Skeletal muscle satellite cell (primary cell): Measurements from ENCODE around the gene PIP4K2C.
"Not testable (repeated sequence)": the region's sequence is repeated elsewhere in the genome, so short reads cannot be mapped to it uniquely, and the experiment has no call there.

Experiments
- H3K27me3 ChIP-seq: 2 replicates; pipeline ENCODE4 v1.7.0; 2013; ENCODE audit warnings: low read length; ENCODE audit not compliant: control insufficient read depth, insufficient read depth
- H3K36me3 ChIP-seq: 2 replicates; pipeline ENCODE4 v1.7.0; 2013; ENCODE audit warnings: mild to moderate bottlenecking, control low read depth, low read length; ENCODE audit not compliant: insufficient read depth
- H3K4me1 ChIP-seq: 2 replicates; pipeline ENCODE4 v1.7.0; 2013; ENCODE audit warnings: low read length; ENCODE audit not compliant: control insufficient read depth, insufficient read depth
- H3K4me2 ChIP-seq: 2 replicates; pipeline ENCODE4 v1.7.0; 2013; ENCODE audit warnings: mild to moderate bottlenecking, low read length
- H3K4me3 ChIP-seq: 2 replicates; pipeline ENCODE4 v1.7.0; 2013; ENCODE audit warnings: low read length
- H3K9ac ChIP-seq: 2 replicates; pipeline ENCODE4 v1.7.0; 2013; ENCODE audit warnings: mild to moderate bottlenecking, low read depth, low read length, moderate library complexity
- H3K9me3 ChIP-seq: replicated peaks from 2 replicates; pipeline ENCODE4 v1.7.0; 2013; ENCODE audit warnings: mild to moderate bottlenecking, control low read depth, low read length

Gene PIP4K2C

GRCh38 chr12:57579677-57580465 lies 11.1 kb upstream of the PIP4K2C start:
- H3K4me1 ChIP-seq = no peaks in the 10 kb centered on the region
- H3K27me3 ChIP-seq = peaks cover 54% of the 10 kb centered on the region
- no peak overlapping the region for H3K9ac ChIP-seq
- no peaks in the 10 kb centered on the region for H3K9me3 ChIP-seq
- H3K4me3 ChIP-seq = no peak overlapping the region
- no peaks in the 10 kb centered on the region for H3K36me3 ChIP-seq
- no peak overlapping the region for H3K4me2 ChIP-seq

- no peaks in the 10 kb centered on the region for H3K9me3 ChIP-seq
- H3K4me3 ChIP-seq = no peak overlapping the region
- no peak overlapping the region for H3K9ac ChIP-seq
- no peak overlapping the region for H3K4me2 ChIP-seq
- H3K27me3 ChIP-seq = peaks cover 56% of the 10 kb centered on the region
- no peaks in the 10 kb centered on the region for H3K4me1 ChIP-seq
- no peaks in the 10 kb centered on the region for H3K36me3 ChIP-seq
Measured at GRCh38 chr12:57580466-57580795, 10.6 kb upstream of the PIP4K2C start.

GRCh38 chr12:57581802-57582201 lies 9.2 kb upstream of the PIP4K2C start:
- Histone ChIP-seq H3K4me3 (no peak overlapping the region), H3K9me3 (no peaks in the 10 kb centered on the region), H3K36me3 (no peaks in the 10 kb centered on the region), H3K27me3 (peaks cover 55% of the 10 kb centered on the region), H3K4me2 (no peak overlapping the region), H3K4me1 (no peaks in the 10 kb centered on the region), H3K9ac (no peak overlapping the region)

GRCh38 chr12:57582440-57582839 lies 8.6 kb upstream of the PIP4K2C start:
- H3K4me3 ChIP-seq = no peak overlapping the region
- no peaks in the 10 kb centered on the region for H3K9me3 ChIP-seq
- no peaks in the 10 kb centered on the region for H3K36me3 ChIP-seq
- H3K27me3 ChIP-seq = peaks cover 58% of the 10 kb centered on the region
- H3K4me2 ChIP-seq = no peak overlapping the region
- H3K4me1 ChIP-seq = no peaks in the 10 kb centered on the region
- no peak overlapping the region for H3K9ac ChIP-seq

GRCh38 chr12:57583008-57583831 lies 7.8 kb upstream of the PIP4K2C start:
- H3K27me3 ChIP-seq = peaks cover 58% of the 10 kb centered on the region
- H3K36me3 ChIP-seq = no peaks in the 10 kb centered on the region
- H3K4me1 ChIP-seq = no peaks in the 10 kb centered on the region
- H3K4me3 ChIP-seq = no peak overlapping the region
- no peaks in the 10 kb centered on the region for H3K9me3 ChIP-seq
- no peak overlapping the region for H3K9ac ChIP-seq
- H3K4me2 ChIP-seq = no peak overlapping the region

GRCh38 chr12:57584050-57584449 lies 6.9 kb upstream of the PIP4K2C start:
- H3K36me3 ChIP-seq = no peaks in the 10 kb centered on the region
- peaks cover 56% of the 10 kb centered on the region for H3K27me3 ChIP-seq
- no peaks in the 10 kb centered on the region for H3K9me3 ChIP-seq
- H3K4me3 ChIP-seq = no peak overlapping the region
- no peak overlapping the region for H3K4me2 ChIP-seq
- no peaks in the 10 kb centered on the region for H3K4me1 ChIP-seq
- no peak overlapping the region for H3K9ac ChIP-seq

- H3K27me3 ChIP-seq = peaks cover 56% of the 10 kb centered on the region
- no peak overlapping the region for H3K9ac ChIP-seq
- no peak overlapping the region for H3K4me3 ChIP-seq
- H3K36me3 ChIP-seq = no peaks in the 10 kb centered on the region
- H3K4me1 ChIP-seq = no peaks in the 10 kb centered on the region
- H3K4me2 ChIP-seq = no peak overlapping the region
- H3K9me3 ChIP-seq = no peaks in the 10 kb centered on the region
Measured at GRCh38 chr12:57584690-57585089, 6.3 kb upstream of the PIP4K2C start.

- Histone ChIP-seq H3K4me2 (no peak overlapping the region), H3K27me3 (peaks cover 56% of the 10 kb centered on the region), H3K4me3 (no peak overlapping the region), H3K9me3 (no peaks in the 10 kb centered on the region), H3K9ac (no peak overlapping the region), H3K4me1 (no peaks in the 10 kb centered on the region), H3K36me3 (no peaks in the 10 kb centered on the region)
Measured at GRCh38 chr12:57585156-57585555, 5.8 kb upstream of the PIP4K2C start.

- no peak overlapping the region for H3K4me2 ChIP-seq
- no peaks in the 10 kb centered on the region for H3K36me3 ChIP-seq
- H3K27me3 ChIP-seq = peaks cover 53% of the 10 kb centered on the region
- H3K9me3 ChIP-seq = no peaks in the 10 kb centered on the region
- peaks cover 7% of the 10 kb centered on the region for H3K4me1 ChIP-seq
- H3K4me3 ChIP-seq = no peak overlapping the region
- no peak overlapping the region for H3K9ac ChIP-seq
Measured at GRCh38 chr12:57586128-57586527, 4.9 kb upstream of the PIP4K2C start.

- Histone ChIP-seq H3K9me3 (no peaks in the 10 kb centered on the region), H3K27me3 (peaks cover 53% of the 10 kb centered on the region), H3K4me1 (peaks cover 10% of the 10 kb centered on the region), H3K9ac (no peak overlapping the region), H3K36me3 (no peaks in the 10 kb centered on the region), H3K4me3 (no peak overlapping the region), H3K4me2 (no peak overlapping the region)
Measured at GRCh38 chr12:57586832-57587429, 4.1 kb upstream of the PIP4K2C start.

GRCh38 chr12:57588951-57589610 lies 1.9 kb upstream of the PIP4K2C start:
- Histone ChIP-seq H3K27me3 (peaks cover 41% of the 10 kb centered on the region), H3K4me1 (peaks cover 13% of the 10 kb centered on the region)
- not testable (repeated sequence) for H3K36me3 ChIP-seq, H3K9ac ChIP-seq, H3K9me3 ChIP-seq, H3K4me2 ChIP-seq, H3K4me3 ChIP-seq
